Mesenchymal stem cell (in vitro differentiated cells and primary cell): Measurements from ENCODE around the gene NGEF.
A peak's percentile ranks its signal among the peaks of the same experiment; 100 is the strongest.

Source experiments
- DNase-seq: peaks from one replicate; pipeline ENCODE4 v3.0.0-alpha.2; 2013
- H2AFZ ChIP-seq: one replicate; pipeline ENCODE4 v1.6.1; 2013; ENCODE audit warnings: low read depth, mild to moderate bottlenecking, control low read depth, inconsistent platforms, low read length, moderate library complexity
- H2AK5ac ChIP-seq: 2 replicates; pipeline ENCODE4 v1.6.1; 2013; ENCODE audit warnings: low read length, moderate library complexity, mild to moderate bottlenecking, inconsistent platforms; ENCODE audit not compliant: severe bottlenecking
- H2BK120ac ChIP-seq: one replicate; pipeline ENCODE4 v1.6.1; 2013; ENCODE audit warnings: low read depth, mild to moderate bottlenecking, inconsistent platforms, low read length, moderate library complexity
- H2BK12ac ChIP-seq, 2 experiments: one replicate each; pipeline ENCODE4 v1.6.1; 2013; ENCODE audit warnings: inconsistent platforms in 2 of 2, low read length in 2 of 2, mild to moderate bottlenecking in 2 of 2, moderate library complexity in 2 of 2, control low read depth in 1 of 2
- H2BK15ac ChIP-seq: one replicate; pipeline ENCODE4 v1.6.1; 2013; ENCODE audit warnings: mild to moderate bottlenecking, low read depth, inconsistent platforms; ENCODE audit not compliant: poor library complexity, severe bottlenecking
- H2BK5ac ChIP-seq: 2 replicates; pipeline ENCODE4 v1.6.1; 2013; ENCODE audit warnings: low read depth, mild to moderate bottlenecking, low read length, control low read depth, inconsistent platforms; ENCODE audit not compliant: poor library complexity, severe bottlenecking
- H3K14ac ChIP-seq, 2 experiments: one replicate each; pipeline ENCODE4 v1.6.1; 2013; ENCODE audit warnings: inconsistent platforms in 2 of 2, low read length in 2 of 2, control low read depth in 1 of 2, mild to moderate bottlenecking in 1 of 2, moderate library complexity in 1 of 2
- H3K18ac ChIP-seq, 2 experiments: one replicate each; pipeline ENCODE4 v1.6.1; 2013; ENCODE audit warnings: inconsistent platforms in 2 of 2, low read length in 2 of 2, control low read depth in 1 of 2, low read depth in 1 of 2, mild to moderate bottlenecking in 1 of 2
- H3K23ac ChIP-seq, 2 experiments: one replicate each; pipeline ENCODE4 v1.6.1; 2013; ENCODE audit warnings: inconsistent platforms in 2 of 2, low read length in 2 of 2, mild to moderate bottlenecking in 2 of 2, moderate library complexity in 2 of 2, control low read depth in 1 of 2
- H3K27ac ChIP-seq: 2 replicates; pipeline ENCODE4 v1.5.1; 2013; ENCODE audit warnings: mild to moderate bottlenecking, moderate library complexity, low read length, control low read depth, inconsistent platforms; ENCODE audit not compliant: poor library complexity, severe bottlenecking
- H3K27me3 ChIP-seq, 2 experiments: 2 replicates each; pipeline versions ENCODE4 v1.6.1 to v1.7.0; 2013; ENCODE audit warnings: low read length in 2 of 2, mild to moderate bottlenecking in 2 of 2, moderate library complexity in 2 of 2, control low read depth in 1 of 2, inconsistent platforms in 1 of 2; ENCODE audit not compliant: control insufficient read depth in 1 of 2, insufficient read depth in 1 of 2
- H3K36me3 ChIP-seq, 2 experiments: 2 replicates each; pipeline versions ENCODE4 v1.6.1 to v1.7.0; 2013; ENCODE audit warnings: low read length in 2 of 2, control low read depth in 1 of 2, inconsistent platforms in 1 of 2, low read depth in 1 of 2, mild to moderate bottlenecking in 1 of 2; ENCODE audit not compliant: insufficient read depth in 2 of 2, control insufficient read depth in 1 of 2
- H3K4ac ChIP-seq, 2 experiments: one replicate each; pipeline ENCODE4 v1.6.1; 2013; ENCODE audit warnings: inconsistent platforms in 2 of 2, low read length in 2 of 2, mild to moderate bottlenecking in 2 of 2, moderate library complexity in 2 of 2, control low read depth in 1 of 2, low read depth in 1 of 2
- H3K4me1 ChIP-seq: 2 replicates; pipeline ENCODE4 v1.6.1; 2013; ENCODE audit warnings: low read depth, low read length, control low read depth; ENCODE audit not compliant: control insufficient read depth, insufficient read depth
- H3K4me2 ChIP-seq: 2 replicates; pipeline ENCODE4 v1.6.1; 2013; ENCODE audit warnings: low read length, mild to moderate bottlenecking, inconsistent platforms; ENCODE audit not compliant: poor library complexity, severe bottlenecking
- H3K4me3 ChIP-seq, 2 experiments: 2 replicates each; pipeline versions ENCODE4 v1.5.1 to v1.7.0; 2013; ENCODE audit warnings: low read length in 2 of 2, mild to moderate bottlenecking in 2 of 2, control low read depth in 1 of 2, low read depth in 1 of 2; ENCODE audit not compliant: insufficient read depth in 1 of 2
- H3K79me1 ChIP-seq: replicated peaks from 2 replicates; pipeline ENCODE4 v1.6.1; 2013; ENCODE audit warnings: mild to moderate bottlenecking, control low read depth, low read length, inconsistent platforms; ENCODE audit not compliant: poor library complexity, severe bottlenecking
- H3K9ac ChIP-seq: 2 replicates; pipeline ENCODE4 v1.7.0; 2013; ENCODE audit warnings: mild to moderate bottlenecking, low read length, moderate library complexity
- H3K9me3 ChIP-seq: 2 replicates; pipeline ENCODE4 v1.7.0; 2013; ENCODE audit warnings: mild to moderate bottlenecking, low read length; ENCODE audit not compliant: control insufficient read depth
- H4K8ac ChIP-seq: one replicate; pipeline ENCODE4 v1.6.1; 2013; ENCODE audit warnings: inconsistent platforms, mild to moderate bottlenecking, low read length, moderate library complexity
- H4K91ac ChIP-seq: one replicate; pipeline ENCODE4 v1.6.1; 2013; ENCODE audit warnings: mild to moderate bottlenecking, low read length, inconsistent platforms
- WGBS: methylation state at CpG from one replicate; pipeline ENCODE4 v1.1.7; 2013; ENCODE audit warnings: mixed read lengths; 5-methylcytosine and 5-hydroxymethylcytosine counted together

The NGEF gene

GRCh38 chr2:233040571-233040970, 27.5 kb upstream of the NGEF start:
- Histone ChIP-seq H3K18ac (no peak overlapping the region), H4K8ac (no peak overlapping the region), H3K27ac (no peak overlapping the region), H2AFZ (no peak overlapping the region), H3K4me1 (no peaks in the 10 kb centered on the region), H2AK5ac (no peak overlapping the region), H2BK12ac (no peak overlapping the region), H4K91ac (no peak overlapping the region), H3K9me3 (peaks cover 3% of the 10 kb centered on the region), H3K14ac (no peak overlapping the region), H2BK15ac (no peak overlapping the region), H2BK120ac (no peak overlapping the region), H3K9ac (no peak overlapping the region), H3K4me2 (no peak overlapping the region), H2BK5ac (no peak overlapping the region), H3K27me3 (peaks cover 17 to 23% of the 10 kb centered on the region in 2 experiments), H3K36me3 (no peaks in the 10 kb centered on the region), H3K79me1 (no peaks in the 10 kb centered on the region), H3K4me3 (no peak overlapping the region), H3K23ac (no peak overlapping the region), H3K4ac (no peak overlapping the region)
- 75% methylated on average over 4 of the region's 4 CpGs for WGBS
- no peak for DNase-seq

DNA sequence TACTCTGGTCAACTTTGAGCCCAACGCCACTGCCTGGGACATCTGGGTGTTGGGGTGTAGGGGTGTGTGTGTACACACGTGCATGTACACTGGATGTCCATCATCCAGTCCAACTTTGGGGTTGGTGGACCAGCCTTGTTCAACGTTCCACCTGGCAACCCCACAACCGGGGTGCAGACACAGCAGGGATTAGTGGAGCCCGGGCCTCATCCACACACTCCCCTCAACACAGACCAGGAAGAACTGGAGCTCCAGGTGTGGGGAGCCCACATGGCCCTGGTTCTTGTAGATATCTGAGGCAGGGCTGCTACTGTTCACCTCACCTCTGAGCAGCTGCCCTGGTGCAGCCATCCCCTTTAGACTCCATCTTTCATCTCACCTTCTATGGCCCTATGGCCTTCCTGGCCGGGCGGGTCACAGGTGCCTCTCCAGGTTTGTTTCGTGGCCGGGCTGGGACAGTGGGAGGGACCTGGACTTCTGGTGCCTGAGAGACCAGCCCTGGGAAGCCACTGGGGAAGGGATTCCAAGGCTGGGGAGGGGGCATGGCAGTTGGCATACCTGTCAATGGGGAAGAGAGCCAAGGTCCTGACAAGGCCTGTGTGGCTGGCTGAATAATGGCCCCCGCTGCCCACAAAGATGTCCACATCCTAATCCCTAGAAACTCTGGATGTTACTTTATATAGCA, 26.9 kb upstream of the NGEF start:
- Histone ChIP-seq H3K4me3 (no peak overlapping the region), H2AK5ac (no peak overlapping the region), H3K36me3 (no peaks in the 10 kb centered on the region), H3K9me3 (peaks cover 3% of the 10 kb centered on the region), H3K4me1 (no peaks in the 10 kb centered on the region), H3K9ac (no peak overlapping the region), H3K18ac (no peak overlapping the region), H3K14ac (no peak overlapping the region), H3K4me2 (no peak overlapping the region), H3K27ac (no peak overlapping the region), H2AFZ (no peak overlapping the region), H2BK15ac (no peak overlapping the region), H3K27me3 (peaks cover 17 to 20% of the 10 kb centered on the region in 2 experiments), H4K91ac (no peak overlapping the region), H2BK5ac (no peak overlapping the region), H2BK12ac (no peak overlapping the region), H3K23ac (no peak overlapping the region), H2BK120ac (no peak overlapping the region), H4K8ac (no peak overlapping the region), H3K4ac (no peak overlapping the region), H3K79me1 (no peaks in the 10 kb centered on the region)
- WGBS = 95% methylated on average over 7 of the region's 10 CpGs
- no peak for DNase-seq

GRCh38 chr2:233039212-233039845, 26.3 kb upstream of the NGEF start:
- Histone ChIP-seq H3K18ac (no peak overlapping the region), H3K79me1 (no peaks in the 10 kb centered on the region), H3K4me3 (no peak overlapping the region), H2BK15ac (no peak overlapping the region), H2AK5ac (no peak overlapping the region), H2AFZ (no peak overlapping the region), H3K4me2 (no peak overlapping the region), H3K9me3 (peaks cover 3% of the 10 kb centered on the region), H2BK120ac (no peak overlapping the region), H3K27ac (no peak overlapping the region), H3K4me1 (no peaks in the 10 kb centered on the region), H2BK5ac (no peak overlapping the region), H4K91ac (no peak overlapping the region), H3K23ac (no peak overlapping the region), H3K27me3 (peaks cover 14 to 17% of the 10 kb centered on the region in 2 experiments), H4K8ac (no peak overlapping the region), H3K36me3 (no peaks in the 10 kb centered on the region), H3K9ac (no peak overlapping the region), H2BK12ac (no peak overlapping the region), H3K14ac (no peak overlapping the region), H3K4ac (no peak overlapping the region)
- no peak for DNase-seq
- 95% methylated on average over 5 of the region's 8 CpGs for WGBS

- Histone ChIP-seq H4K91ac (no peak overlapping the region), H3K18ac (no peak overlapping the region), H3K4ac (no peak overlapping the region), H3K36me3 (no peaks in the 10 kb centered on the region), H2BK120ac (no peak overlapping the region), H3K9ac (no peak overlapping the region), H3K23ac (no peak overlapping the region), H3K4me1 (no peaks in the 10 kb centered on the region), H4K8ac (no peak overlapping the region), H2AK5ac (no peak overlapping the region), H2AFZ (no peak overlapping the region), H3K27me3 (peaks cover 0 to 5% of the 10 kb centered on the region in 2 experiments), H3K27ac (no peak overlapping the region), H3K14ac (no peak overlapping the region), H3K4me3 (no peak overlapping the region), H3K79me1 (no peaks in the 10 kb centered on the region), H3K9me3 (peaks cover 3% of the 10 kb centered on the region), H3K4me2 (no peak overlapping the region), H2BK15ac (no peak overlapping the region), H2BK5ac (no peak overlapping the region), H2BK12ac (no peak overlapping the region)
- DNase-seq = peak; percentile 51
- WGBS = 82% methylated on average over 2 of the region's 2 CpGs
Observed at GRCh38 chr2:233037078-233037477, 24.0 kb upstream of the NGEF start.
